Memory B cell (primary cell): ENCODE data around the gene TOMM6.

Experiments used
- ATAC-seq: fragments of 150-1000 bp; cut with Tn5 transposase; 2 replicates; pipeline ENCODE4 v1.10.0; 2021; ENCODE audit warnings: low read depth, mild to moderate bottlenecking, moderate library complexity
- DNase-seq, 2 donors: peaks; one replicate each; pipeline ENCODE4 v3.0.0; 2022; ENCODE audit warnings: low spot score in 2 of 2
- H3K27ac Mint-ChIP-seq: one replicate; pipeline ENCODE4 v1.8.0; 2022; ENCODE audit warnings: mild to moderate bottlenecking, moderate library complexity, mixed read lengths
- H3K27me3 Mint-ChIP-seq: one replicate; pipeline ENCODE4 v1.8.0; 2022; ENCODE audit warnings: mixed read lengths
- H3K36me3 Mint-ChIP-seq: one replicate; pipeline ENCODE4 v1.8.0; 2022; ENCODE audit warnings: mild to moderate bottlenecking, mixed read lengths
- H3K4me1 Mint-ChIP-seq: one replicate; pipeline ENCODE4 v1.8.0; 2022; ENCODE audit warnings: mixed read lengths
- H3K4me3 Mint-ChIP-seq: one replicate; pipeline ENCODE4 v1.8.0; 2022; ENCODE audit warnings: mild to moderate bottlenecking, moderate library complexity, mixed read lengths
- H3K9me3 Mint-ChIP-seq: one replicate; pipeline ENCODE4 v1.8.0; 2022; ENCODE audit warnings: mixed read lengths

Gene TOMM6

DNA sequence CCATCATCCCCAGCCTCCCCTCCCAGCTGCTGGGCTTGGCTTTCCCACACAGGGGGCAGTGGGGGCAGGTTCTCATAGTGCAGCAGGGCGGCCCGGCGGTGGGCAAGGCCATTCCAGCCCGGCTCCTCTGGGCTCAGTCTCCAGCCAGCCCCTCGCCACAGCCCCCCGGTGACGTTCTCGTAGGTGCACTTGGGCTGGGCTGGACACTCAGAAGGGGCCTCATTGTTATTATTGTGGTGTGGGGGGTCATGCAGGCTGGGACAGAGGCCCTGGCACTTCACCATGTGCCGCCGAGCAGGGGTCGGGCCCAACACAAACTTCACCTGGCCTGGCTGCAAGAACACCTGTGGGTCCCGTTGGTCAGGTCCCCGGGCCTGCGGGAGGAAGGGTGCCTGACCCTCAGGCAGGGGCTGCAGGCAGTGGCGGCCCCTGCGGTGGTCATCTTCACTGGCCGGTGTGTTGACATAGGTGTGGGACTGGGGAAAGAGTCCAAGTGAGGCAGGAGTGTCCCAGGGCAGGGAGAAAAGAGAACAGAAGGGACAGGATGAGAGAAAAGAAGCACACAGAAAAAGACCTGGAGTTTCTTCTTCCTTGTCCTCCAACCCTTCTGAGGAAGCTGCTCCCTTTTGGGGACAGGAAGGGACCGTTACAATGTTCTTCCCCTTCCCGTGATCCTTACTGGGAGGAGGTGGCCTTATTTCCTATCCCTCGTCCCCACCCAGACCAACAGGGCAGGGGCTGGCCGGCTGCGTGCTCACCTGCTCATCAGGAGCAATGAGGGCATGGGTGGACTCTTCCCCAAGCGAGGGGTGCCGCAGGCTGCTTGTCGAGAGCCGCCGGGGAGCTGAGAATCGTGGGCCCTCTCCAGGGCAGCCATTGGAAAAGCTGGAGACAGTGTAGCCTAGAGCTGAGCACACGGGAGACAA is 16.2 kb upstream of the TOMM6 start:
- DNase-seq = no peak
- peaks cover 22% of the 10 kb centered on the region for H3K36me3 Mint-ChIP-seq
- H3K4me3 Mint-ChIP-seq = no peak overlapping the region
- H3K4me1 Mint-ChIP-seq = no peaks in the 10 kb centered on the region
- H3K9me3 Mint-ChIP-seq = no peaks in the 10 kb centered on the region
- ATAC-seq = no peak
- H3K27me3 Mint-ChIP-seq = no peaks in the 10 kb centered on the region
- H3K27ac Mint-ChIP-seq = no peak overlapping the region

- ATAC-seq (no peak), DNase-seq (no peak)
- H3K27me3 Mint-ChIP-seq = no peaks in the 10 kb centered on the region
- H3K9me3 Mint-ChIP-seq = no peaks in the 10 kb centered on the region
- H3K27ac Mint-ChIP-seq = no peak overlapping the region
- H3K4me3 Mint-ChIP-seq = no peak overlapping the region
- H3K36me3 Mint-ChIP-seq = peaks cover 22% of the 10 kb centered on the region
- H3K4me1 Mint-ChIP-seq = peaks cover 7% of the 10 kb centered on the region
Observed at GRCh38 chr6:41774841-41775240, 12.7 kb upstream of the TOMM6 start.

GRCh38 chr6:41775293-41775882 is 12.1 kb upstream of the TOMM6 start:
- Mint-ChIP-seq H3K27me3 (no peaks in the 10 kb centered on the region), H3K4me3 (no peak overlapping the region), H3K36me3 (peaks cover 18% of the 10 kb centered on the region), H3K27ac (no peak overlapping the region), H3K4me1 (peaks cover 10% of the 10 kb centered on the region), H3K9me3 (no peaks in the 10 kb centered on the region)
- ATAC-seq (no peak), DNase-seq (no peak)

GRCh38 chr6:41777551-41778285 is 9.8 kb upstream of the TOMM6 start:
- H3K9me3 Mint-ChIP-seq = no peaks in the 10 kb centered on the region
- H3K27ac Mint-ChIP-seq = no peak overlapping the region
- ATAC-seq = no peak
- H3K27me3 Mint-ChIP-seq = no peaks in the 10 kb centered on the region
- H3K4me3 Mint-ChIP-seq = no peak overlapping the region
- peaks cover 13% of the 10 kb centered on the region for H3K36me3 Mint-ChIP-seq
- DNase-seq = no peak
- peaks cover 16% of the 10 kb centered on the region for H3K4me1 Mint-ChIP-seq

DNA sequence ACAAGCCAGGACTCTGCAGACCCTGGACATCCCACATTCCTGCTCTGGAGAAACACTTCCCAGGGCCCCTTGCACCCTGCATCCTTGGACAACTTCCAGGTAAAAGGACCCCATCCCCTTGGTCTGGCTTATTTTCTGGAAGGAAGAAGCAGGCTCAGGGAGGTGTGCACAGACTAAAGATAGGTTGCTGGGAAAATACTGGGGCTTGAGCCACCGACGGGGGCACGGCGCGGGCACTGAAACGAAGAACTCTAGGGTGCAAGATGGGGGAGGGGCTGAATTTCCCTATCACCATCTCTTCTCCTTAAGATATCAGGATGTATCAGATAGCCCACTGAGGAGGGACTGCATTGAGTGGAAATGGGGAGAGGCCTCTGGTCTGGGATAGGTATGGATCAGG is 8.6 kb upstream of the TOMM6 start:
- DNase-seq (no peak), ATAC-seq (no peak)
- Mint-ChIP-seq H3K4me1 (peaks cover 16% of the 10 kb centered on the region), H3K36me3 (peaks cover 11% of the 10 kb centered on the region), H3K27ac (no peak overlapping the region), H3K4me3 (peak overlapping the region; percentile 90), H3K27me3 (no peaks in the 10 kb centered on the region), H3K9me3 (no peaks in the 10 kb centered on the region)

DNA sequence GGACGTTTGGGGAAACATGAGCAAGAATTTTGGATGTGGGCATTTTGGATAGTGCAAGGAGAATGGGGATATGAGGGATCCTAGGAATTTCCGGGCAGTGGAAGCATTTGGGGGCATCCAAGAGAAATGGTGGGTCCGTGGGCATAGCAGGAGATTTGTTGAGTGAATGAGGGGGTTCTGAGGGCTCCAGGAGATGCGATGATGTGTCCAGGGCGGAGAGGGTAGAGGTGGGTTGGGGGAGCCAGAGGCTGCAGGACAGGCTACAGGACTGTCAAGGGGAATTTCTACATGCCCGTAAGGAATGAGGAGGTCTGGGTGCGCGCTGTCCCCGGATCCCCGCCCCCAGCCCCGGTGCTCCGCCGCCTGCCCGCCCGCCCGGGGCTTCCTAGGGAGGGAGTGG is 8.2 kb upstream of the TOMM6 start:
- H3K27me3 Mint-ChIP-seq = no peaks in the 10 kb centered on the region
- DNase-seq = no peak
- peak overlapping the region; percentile 90 for H3K4me3 Mint-ChIP-seq
- ATAC-seq = no peak
- peaks cover 9% of the 10 kb centered on the region for H3K36me3 Mint-ChIP-seq
- H3K27ac Mint-ChIP-seq = no peak overlapping the region
- H3K4me1 Mint-ChIP-seq = peaks cover 16% of the 10 kb centered on the region
- no peaks in the 10 kb centered on the region for H3K9me3 Mint-ChIP-seq

GRCh38 chr6:41779788-41780550 is 7.5 kb upstream of the TOMM6 start, which contains the start of gene FRS3:
TSS of gene FRS3 (minus strand) at chr6:41779900. CDS start at chr6:41776987, 2,913 bp downstream.
- H3K4me3 Mint-ChIP-seq = peak within 1 kb of the TSS; percentile 93

DNA sequence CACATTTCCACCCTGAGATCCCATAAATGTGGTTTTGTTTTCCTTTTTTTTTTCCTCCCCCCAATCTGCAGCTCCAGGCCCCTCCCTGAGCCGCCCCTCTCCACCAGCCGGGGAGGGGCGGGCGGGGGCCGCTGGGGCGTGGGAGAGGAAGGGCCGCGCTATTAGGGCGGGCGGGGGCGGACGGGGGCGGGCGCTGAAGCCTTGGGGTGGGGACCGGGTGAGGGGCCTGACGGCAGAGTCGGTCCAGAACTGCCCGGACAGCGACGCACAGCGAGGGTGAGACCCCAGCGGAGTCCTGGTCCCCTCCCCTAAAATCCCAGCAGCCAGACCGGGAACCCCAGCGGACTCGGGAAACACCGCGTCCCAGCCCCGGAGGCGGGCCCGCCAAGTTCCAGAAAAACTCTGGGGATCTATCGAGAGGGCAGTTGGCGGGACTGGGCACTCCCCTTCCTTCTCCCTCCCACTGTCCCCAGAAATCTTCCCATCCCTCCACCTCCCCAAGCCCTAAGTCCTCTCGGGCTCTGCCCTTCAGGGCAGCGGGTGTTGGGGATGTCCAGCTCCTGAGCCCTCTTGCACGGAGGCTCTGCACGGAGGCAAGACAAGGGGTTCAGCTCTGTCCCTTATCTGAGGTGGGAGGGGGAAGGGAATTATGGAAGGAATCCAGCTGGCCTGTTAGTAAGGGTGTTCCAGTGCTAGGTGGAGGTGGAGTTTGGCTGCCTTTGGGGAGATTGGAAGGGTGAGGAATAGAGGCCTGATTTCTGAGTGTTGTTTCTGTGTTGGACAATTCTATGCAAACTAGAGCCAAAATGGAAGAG is 6.7 kb upstream of the TOMM6 start, which contains the start of gene PRICKLE4:
Gene PRICKLE4 (plus strand): TSS at position 232 of the 815 bp plus-strand sequence. CDS start 2,692 bp downstream, outside the sequence.
- ATAC-seq = no peak
- Mint-ChIP-seq H3K4me1 (peaks cover 24% of the 10 kb centered on the region), H3K4me3 (peak within 1 kb of the TSS; percentile 93), H3K9me3 (no peaks in the 10 kb centered on the region), H3K27me3 (no peaks in the 10 kb centered on the region), H3K27ac (peak within 1 kb of the TSS; percentile 56), H3K36me3 (no peaks in the 10 kb centered on the region)
- no peak for DNase-seq

More at GRCh38 chr6:41779788-41780550, 7.5 kb upstream of the TOMM6 start, which contains the start of gene FRS3:
- H3K4me1 Mint-ChIP-seq = peaks cover 21% of the 10 kb centered on the region
- H3K27ac Mint-ChIP-seq = peak within 1 kb of the TSS; percentile 56
- DNase-seq (peak; percentile 99 to 100), ATAC-seq (peak; percentile 90)
- no peaks in the 10 kb centered on the region for H3K27me3 Mint-ChIP-seq
- H3K9me3 Mint-ChIP-seq = no peaks in the 10 kb centered on the region
- H3K36me3 Mint-ChIP-seq = peaks cover 4% of the 10 kb centered on the region

DNA sequence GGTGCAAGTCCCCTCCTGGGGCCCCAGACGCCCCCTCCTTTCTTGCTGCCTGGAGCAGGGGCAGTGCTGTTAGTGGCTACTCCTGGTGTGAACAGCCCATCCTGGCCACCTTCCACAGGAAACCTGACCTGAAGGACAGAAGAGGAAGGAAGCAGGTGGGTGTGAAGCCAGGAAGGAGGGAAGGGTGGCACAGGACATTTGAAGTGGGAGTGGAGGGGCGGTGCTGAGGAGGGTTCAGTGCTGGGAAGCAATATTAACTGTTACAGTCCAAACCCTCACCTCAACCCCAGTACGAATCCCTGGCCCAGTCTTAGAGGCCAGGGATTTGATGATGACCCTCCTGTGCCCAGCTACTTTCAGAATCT is 6.1 kb upstream of the TOMM6 start:
- no peaks in the 10 kb centered on the region for H3K36me3 Mint-ChIP-seq
- no peaks in the 10 kb centered on the region for H3K27me3 Mint-ChIP-seq
- DNase-seq (no peak), ATAC-seq (no peak)
- H3K9me3 Mint-ChIP-seq = no peaks in the 10 kb centered on the region
- peaks cover 27% of the 10 kb centered on the region for H3K4me1 Mint-ChIP-seq
- H3K4me3 Mint-ChIP-seq = peak overlapping the region; percentile 68
- no peak overlapping the region for H3K27ac Mint-ChIP-seq

DNA sequence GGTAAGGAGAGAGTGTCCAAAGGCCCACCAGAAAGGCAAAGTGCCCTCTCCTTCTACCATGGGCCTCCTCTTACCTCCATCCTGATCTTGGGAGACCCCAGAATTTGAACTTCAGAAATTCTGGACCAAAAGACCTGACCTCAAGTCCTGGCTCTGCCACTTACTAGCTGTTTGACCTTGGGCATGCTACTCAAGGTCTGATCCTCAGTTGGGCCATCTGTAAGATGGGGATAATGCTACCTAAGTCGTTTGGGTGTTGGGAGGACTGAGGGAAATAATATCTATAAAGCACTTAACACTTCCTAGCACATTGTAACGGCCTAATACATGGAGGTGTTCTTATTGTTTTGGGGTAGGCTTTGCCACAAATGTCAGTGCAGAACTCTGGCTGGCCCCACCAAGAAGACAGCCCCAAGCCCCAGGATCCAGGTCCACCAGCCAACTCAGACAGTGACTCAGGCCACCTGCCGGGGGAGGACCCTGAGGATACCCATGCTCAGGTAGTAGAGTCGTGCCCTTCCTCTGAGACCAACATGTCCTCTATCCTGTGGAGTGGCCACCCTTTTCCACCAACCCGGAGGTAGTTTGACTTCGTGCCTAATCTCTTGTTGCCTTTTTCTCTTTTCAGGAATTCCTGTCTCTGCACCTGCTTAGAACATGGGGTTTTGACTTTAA is 4.3 kb upstream of the TOMM6 start:
- H3K36me3 Mint-ChIP-seq = no peaks in the 10 kb centered on the region
- no peaks in the 10 kb centered on the region for H3K9me3 Mint-ChIP-seq
- ATAC-seq (no peak), DNase-seq (no peak)
- no peak overlapping the region for H3K4me3 Mint-ChIP-seq
- H3K4me1 Mint-ChIP-seq = peaks cover 27% of the 10 kb centered on the region
- no peak overlapping the region for H3K27ac Mint-ChIP-seq
- H3K27me3 Mint-ChIP-seq = no peaks in the 10 kb centered on the region

DNA sequence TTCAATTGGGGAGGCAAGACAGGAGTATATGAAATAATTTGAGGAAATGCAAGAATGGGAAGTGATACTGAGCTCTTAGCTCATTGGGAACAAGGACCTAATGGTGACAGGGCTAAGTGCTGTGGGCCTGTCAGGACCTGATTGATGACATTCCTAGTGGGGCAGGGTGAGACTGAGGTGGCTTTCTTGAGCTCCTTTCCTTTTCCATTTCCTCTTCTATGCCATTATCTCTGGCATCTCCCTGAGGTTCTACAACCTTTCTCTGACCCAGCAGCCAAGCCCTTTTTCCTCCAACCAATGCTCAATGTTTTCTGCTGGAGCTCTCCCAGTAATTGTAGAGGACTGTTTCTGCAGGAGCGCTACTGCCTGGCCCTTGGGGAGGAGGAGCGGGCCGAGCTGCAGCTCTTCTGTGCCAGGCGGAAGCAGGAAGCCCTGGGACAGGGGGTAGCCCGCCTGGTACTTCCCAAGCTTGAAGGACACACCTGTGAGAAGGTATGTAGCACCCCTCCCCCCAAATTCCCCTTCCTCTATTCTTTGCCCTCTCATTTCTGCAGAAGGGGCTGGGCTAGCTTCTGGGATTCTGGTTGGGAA is 2.8 kb upstream of the TOMM6 start:
- Mint-ChIP-seq H3K27ac (no peak overlapping the region), H3K4me3 (peak overlapping the region; percentile 2)
- ATAC-seq = no peak

DNA sequence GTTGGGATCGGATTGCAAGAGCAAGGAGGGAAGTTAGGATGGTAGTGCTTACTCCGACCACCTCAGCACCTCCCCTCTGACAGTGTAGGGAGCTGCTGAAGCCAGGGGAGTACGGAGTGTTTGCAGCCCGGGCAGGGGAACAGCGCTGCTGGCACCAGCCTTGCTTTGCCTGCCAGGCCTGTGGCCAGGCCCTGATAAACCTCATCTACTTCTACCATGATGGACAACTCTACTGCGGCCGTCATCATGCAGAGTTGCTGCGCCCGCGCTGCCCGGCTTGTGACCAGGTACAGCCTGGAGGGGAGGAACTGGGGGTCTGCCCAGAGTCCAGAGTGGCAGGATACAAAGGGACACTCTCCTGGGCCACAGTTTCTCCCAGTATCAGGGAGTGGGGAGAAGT is 2.2 kb upstream of the TOMM6 start:
- no peak for DNase-seq
- Mint-ChIP-seq H3K27ac (no peak overlapping the region), H3K4me1 (peaks cover 24% of the 10 kb centered on the region), H3K36me3 (peaks cover 4% of the 10 kb centered on the region), H3K27me3 (no peaks in the 10 kb centered on the region), H3K9me3 (no peaks in the 10 kb centered on the region), H3K4me3 (peak overlapping the region; percentile 2)
- ATAC-seq = no peak

More for the DNA sequence above, 2.8 kb upstream of the TOMM6 start:
- Mint-ChIP-seq H3K4me1 (peaks cover 25% of the 10 kb centered on the region), H3K36me3 (no peaks in the 10 kb centered on the region), H3K27me3 (no peaks in the 10 kb centered on the region), H3K9me3 (no peaks in the 10 kb centered on the region)
- DNase-seq = no peak
